Measurements from ENCODE around the gene CD28.
"Not testable (repeated sequence)": the region's sequence is repeated elsewhere in the genome, so short reads cannot be mapped to it uniquely, and the experiment has no call there.

CD28 gene

DNA sequence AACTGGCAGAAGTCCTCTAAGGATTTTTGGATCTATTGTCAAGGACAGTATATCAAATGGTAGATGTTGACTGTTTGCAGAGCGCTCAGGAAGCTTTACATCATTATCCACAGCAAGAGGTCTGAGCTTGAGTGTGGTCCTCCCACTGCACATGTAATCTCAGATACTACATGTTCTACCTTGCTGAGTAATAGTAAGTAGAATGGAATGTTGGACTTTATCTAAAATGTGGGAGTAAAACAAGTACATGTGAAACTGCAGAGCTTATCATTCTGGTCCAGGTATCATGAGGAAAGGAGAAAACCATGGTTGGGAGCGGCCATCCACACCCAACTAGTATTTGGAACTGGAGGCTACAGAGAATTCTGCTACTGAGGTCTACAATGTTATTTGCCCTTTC lies 19.3 kb upstream of the CD28 start:
- no peak for DNase-seq (ENCODE audit: low spot score)

DNA sequence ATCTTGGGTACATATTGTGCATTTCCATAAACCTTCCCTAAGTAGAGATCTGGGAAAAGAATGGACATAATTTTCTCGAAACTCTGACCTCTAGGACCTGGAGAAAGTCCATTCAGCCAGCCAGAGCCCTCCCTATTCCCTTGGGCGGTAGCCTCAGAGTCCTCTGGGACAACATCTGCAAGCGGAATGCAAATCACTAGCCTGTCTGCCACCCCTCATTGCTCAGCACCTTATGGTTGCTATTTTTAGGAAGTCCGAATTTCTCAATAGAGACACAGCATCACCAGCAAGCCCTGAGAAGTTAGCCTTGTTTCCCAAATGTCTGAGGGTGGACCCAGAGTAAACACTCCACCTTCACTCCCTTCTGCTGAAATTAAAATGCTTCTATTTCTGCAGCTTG lies 17.6 kb upstream of the CD28 start:
- DNase-seq (ENCODE audit: low spot score), result no peak

GRCh38 chr2:203689426-203690116 lies 16.9 kb upstream of the CD28 start:
- no peak for DNase-seq (ENCODE audit: low spot score)

GRCh38 chr2:203690117-203690431 lies 16.4 kb upstream of the CD28 start:
- no peak for DNase-seq (ENCODE audit: low spot score)

- no peak for DNase-seq (ENCODE audit: low spot score)
Observed at GRCh38 chr2:203690441-203691047, 15.9 kb upstream of the CD28 start.

DNA sequence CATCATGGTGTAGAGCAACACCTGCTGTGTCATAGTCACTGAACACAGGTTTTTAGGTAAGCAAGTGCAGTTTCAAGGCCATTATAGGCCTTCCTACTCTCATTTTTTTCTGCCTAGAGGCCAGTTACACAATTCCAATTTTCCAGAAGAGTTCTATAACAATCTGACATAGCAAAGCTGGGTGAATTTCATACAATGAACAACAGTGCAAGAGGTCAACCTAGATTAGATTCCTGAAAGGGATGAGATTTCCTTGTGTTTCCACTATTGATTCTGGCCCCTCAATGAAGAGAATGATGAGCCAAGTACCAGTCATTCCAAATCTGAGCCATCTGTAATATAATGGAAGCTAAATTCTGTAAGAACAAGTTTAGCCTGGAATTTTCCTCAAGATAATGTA lies 15.3 kb upstream of the CD28 start:
- DNase-seq (ENCODE audit: low spot score), result no peak

DNA sequence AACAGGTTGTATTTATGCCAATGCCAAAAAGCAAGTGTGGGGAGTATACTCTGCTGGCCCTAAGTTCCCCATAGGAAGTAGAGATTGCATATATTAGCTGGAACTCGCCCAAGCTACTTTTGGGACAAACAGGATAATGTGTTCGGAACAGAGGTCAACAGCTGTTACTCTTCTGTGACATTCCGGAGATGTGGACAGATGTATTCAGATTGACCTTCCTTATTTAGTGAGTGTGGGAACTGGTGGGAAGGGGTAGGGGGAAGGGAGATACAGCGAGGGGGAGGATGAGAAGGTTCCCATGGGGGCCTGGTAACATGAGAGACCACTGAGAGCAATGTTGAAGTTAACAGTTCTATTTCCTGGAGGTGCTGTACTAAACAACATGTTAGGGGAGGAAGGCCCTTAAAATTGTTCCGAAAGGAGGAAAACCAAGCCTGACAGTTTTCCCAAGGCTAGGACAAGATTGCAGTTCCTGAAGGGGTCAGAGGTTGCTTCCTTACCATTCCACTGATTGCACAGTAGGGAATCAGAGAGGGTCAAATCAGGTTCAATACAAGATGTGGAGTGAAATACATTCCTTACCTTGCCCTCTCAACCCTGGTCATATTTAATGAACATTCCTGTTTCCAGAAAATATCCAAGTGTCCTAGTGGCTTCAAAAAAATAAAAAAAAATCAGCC lies 14.3 kb upstream of the CD28 start:
- no peak for DNase-seq (ENCODE audit: low spot score)

DNA sequence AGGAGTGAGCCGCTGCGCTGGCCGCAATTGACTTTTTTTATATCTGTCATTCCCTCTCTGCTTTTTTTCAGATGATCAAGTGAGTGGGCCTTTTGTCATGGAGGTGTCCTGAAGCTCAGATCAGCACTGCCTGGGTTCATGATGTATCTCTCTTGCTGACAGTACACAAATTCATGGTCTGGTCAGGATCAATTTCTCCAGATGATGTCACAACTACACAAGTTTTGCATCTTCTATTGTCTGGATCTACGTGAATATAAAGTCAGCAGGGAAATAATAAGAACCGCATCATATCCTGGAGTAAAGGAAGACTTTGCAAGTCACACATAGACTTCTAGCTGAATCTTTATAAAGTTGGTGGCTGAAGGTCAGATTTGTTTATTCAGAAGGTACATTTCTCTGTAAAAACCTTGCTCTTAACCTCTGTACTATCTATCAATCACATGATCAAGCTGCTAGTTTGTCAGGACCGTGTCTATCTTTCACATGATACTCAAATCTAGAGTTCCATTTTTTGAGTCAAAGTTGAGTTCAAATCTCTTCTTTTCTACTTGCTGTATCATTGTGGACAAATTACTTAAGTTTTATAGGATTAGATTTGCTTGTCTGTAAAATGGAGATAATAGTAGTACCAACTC lies 13.1 kb upstream of the CD28 start:
- DNase-seq (ENCODE audit: low spot score), result no peak

DNA sequence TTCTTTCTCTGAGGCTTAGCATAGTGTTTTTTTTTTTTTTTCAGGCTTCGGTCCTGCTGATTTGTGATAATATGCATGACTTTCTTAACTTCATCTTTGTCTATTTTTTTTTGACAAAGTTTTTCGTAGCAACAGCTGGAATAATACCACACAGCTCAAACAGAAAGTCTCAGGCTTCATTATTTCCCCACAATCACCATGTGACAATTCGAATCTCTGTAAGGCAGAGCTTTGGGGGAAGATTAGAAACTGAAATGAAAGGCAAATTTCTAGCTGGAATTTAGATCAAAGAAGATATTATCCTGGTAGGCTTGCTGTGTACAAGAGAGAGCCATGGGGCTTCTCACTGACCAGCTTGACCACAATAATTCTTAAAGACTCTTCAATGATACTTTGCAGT lies 12.2 kb upstream of the CD28 start:
- DNase-seq (ENCODE audit: low spot score), result no peak

- no peak for DNase-seq (ENCODE audit: low spot score)
Observed at GRCh38 chr2:203697190-203697589, 9.2 kb upstream of the CD28 start.

DNA sequence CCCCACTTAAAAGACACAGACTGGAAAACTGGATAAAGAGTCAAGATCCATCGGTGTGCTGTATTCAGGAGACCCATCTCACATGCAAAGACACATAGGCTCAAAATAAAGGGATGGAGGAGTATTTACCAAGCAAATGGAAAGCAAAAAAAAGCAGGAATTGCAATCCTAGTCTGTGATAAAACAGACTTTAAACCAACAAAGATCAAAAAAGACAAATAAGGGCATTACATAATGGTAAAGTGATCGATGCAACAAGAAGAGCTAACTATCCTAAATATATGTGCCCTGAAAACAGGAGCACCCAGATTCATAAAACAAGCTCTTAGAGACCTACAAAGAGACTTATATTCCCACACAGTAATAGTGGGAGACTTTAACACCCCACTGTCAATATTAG lies 8.7 kb upstream of the CD28 start:
- DNase-seq (ENCODE audit: low spot score), result not testable (repeated sequence)

GRCh38 chr2:203698410-203698809 lies 8.0 kb upstream of the CD28 start:
- not testable (repeated sequence) for DNase-seq (ENCODE audit: low spot score)

GRCh38 chr2:203704430-203704829 lies 2.0 kb upstream of the CD28 start:
- DNase-seq (ENCODE audit: low spot score), result no peak

GRCh38 chr2:203705178-203705577 lies 1.3 kb upstream of the CD28 start:
- DNase-seq (ENCODE audit: low spot score), result no peak

DNA sequence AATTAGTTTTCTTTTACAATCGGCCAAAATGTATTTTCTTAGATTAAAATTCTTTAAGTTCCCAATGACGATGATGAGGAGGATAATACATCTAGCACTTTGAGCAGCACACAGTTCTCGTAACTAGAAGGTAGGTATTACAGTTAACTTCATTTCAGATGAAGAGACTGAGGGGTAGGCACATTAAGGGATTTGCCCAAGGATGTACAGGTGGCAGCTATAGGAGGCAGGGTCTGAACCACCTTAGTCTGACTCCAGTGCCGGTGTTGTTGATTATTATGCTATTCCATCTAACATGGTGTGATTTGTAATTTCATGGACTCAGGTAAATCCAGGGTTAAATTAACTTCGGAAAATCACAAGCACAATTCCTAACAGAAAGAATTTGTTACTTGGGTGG lies 1.1 kb downstream of the CD28 start:
- DNase-seq (ENCODE audit: low spot score), result no peak

GRCh38 chr2:203708846-203709396 lies 2.5 kb downstream of the CD28 start:
- no peak for DNase-seq (ENCODE audit: low spot score)

DNA sequence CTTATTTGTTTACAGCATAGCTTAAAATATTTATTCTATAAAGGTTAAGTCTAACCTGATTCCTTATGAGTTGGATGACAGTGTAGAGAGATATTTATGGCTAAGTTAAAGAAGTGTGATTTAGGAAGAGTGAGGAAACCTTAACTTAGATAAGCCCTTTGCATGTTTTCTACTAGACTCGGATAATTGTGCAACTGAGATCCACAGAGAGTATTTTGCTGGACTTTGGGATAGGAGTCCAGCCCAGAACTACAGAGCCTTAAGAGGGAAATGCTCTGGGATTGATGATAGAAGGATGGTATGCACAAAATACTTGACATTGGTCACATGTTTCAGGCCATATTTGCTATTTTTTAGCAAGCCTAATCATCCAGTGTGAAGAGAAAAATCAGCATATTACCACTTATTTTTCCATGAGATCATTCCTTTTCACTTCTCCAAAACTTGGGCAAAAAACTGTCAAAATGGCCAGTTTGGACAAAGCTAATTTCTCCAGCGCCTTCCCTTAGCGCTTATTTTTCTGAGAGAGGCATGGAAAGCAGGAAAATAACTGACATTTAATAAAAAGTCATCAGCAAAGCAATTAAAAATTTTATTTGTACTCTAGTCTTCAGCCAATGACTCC lies 3.1 kb downstream of the CD28 start:
- DNase-seq (ENCODE audit: low spot score), result no peak

- DNase-seq (ENCODE audit: low spot score), result no peak
Observed at GRCh38 chr2:203710226-203710625, 3.8 kb downstream of the CD28 start.

DNA sequence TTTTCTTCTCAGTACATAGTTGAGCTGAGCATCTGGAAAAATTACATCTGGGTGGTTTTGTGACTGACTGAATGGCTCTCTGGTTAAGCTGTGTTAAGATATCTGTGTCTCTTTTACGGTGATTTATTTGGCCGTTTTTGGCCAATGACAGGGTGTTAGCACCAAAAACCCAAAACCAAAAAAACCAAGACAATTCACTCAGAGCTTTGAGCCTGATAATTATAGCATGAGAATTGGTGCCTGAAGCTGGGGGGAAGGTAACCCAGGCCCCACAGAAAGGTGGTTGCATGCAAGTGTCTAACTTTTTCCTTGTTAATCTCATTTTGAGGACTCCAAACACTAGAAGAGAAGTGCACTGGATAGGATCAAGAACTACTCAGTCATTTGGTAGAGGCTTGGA lies 4.5 kb downstream of the CD28 start:
- no peak for DNase-seq (ENCODE audit: low spot score)

DNA sequence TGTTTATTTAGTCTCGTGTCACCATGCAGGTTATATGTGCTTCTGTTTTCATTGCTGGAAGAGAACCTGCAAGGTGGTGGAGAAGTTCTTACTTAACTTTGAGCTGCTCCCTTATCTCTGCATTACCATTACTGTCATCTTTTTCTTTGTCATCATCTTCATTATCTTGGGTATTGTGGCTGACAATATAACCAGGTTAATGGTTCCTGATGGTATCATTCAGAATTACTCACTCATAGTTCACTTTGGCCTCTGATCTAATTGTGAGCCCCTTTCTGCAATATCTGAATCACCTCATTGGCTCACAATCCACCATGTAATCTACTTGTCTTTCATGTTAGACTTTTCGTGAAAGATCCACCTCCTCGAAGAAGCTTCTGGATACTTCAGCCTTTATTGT lies 5.0 kb downstream of the CD28 start:
- DNase-seq (ENCODE audit: low spot score), result no peak

GRCh38 chr2:203713381-203713780 lies 6.9 kb downstream of the CD28 start:
- DNase-seq (ENCODE audit: low spot score), result no peak

- no peak for DNase-seq (ENCODE audit: low spot score)
Observed at GRCh38 chr2:203714112-203714511, 7.7 kb downstream of the CD28 start.

DNA sequence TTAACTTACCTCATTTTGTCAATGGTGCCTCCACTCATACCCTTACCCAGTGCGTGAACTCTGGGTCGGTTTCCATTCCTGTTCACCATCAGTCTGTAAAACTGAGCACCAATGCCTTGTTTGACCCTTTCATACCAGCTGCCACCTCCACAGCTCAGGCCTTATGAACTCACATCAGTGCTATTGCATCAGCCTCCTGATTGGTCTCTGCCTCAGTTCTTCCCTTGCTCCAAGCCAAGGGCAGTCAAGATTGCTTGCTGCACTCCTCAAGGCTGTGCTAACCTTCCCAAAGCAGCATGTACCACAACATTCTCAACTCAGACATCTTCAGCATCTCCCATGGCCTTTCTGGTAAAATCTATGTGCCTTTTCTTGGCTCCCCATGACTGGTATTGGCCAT lies 9.3 kb downstream of the CD28 start:
- DNase-seq (ENCODE audit: low spot score), result no peak
